IPS DF 4.7 (cell line): ENCODE results near the gene CAMTA1.
"Not testable (repeated sequence)": the region's sequence is repeated elsewhere in the genome, so short reads cannot be mapped to it uniquely, and the experiment has no call there.

Experiments used
- DNase-seq: peaks from one replicate; pipeline ENCODE4 v3.0.0-alpha.2; 2013; ENCODE audit warnings: low spot score; ENCODE audit errors: extremely low read depth

CAMTA1 gene

GRCh38 chr1:6785318-6785727 is at the start of gene CAMTA1:
TSS of gene CAMTA1 (plus strand) at chr1:6785454. CDS start at chr1:6785531, 77 bp downstream.
- DNase-seq = no peak

- DNase-seq = no peak
Observed at GRCh38 chr1:6738987-6739676, 46.1 kb upstream of the CAMTA1 start.

- not testable (repeated sequence) for DNase-seq
Observed at GRCh38 chr1:6742676-6743188, 42.5 kb upstream of the CAMTA1 start.

- DNase-seq = no peak
Observed at GRCh38 chr1:6743189-6744101, 41.8 kb upstream of the CAMTA1 start.

- no peak for DNase-seq
Observed at GRCh38 chr1:6745073-6745472, 40.2 kb upstream of the CAMTA1 start.

GRCh38 chr1:6747674-6748073 is 37.6 kb upstream of the CAMTA1 start:
- no peak for DNase-seq

GRCh38 chr1:6750490-6750889 is 34.8 kb upstream of the CAMTA1 start:
- no peak for DNase-seq

- DNase-seq = no peak
Observed at GRCh38 chr1:6753320-6754140, 31.7 kb upstream of the CAMTA1 start.

GRCh38 chr1:6756457-6756856 is 28.8 kb upstream of the CAMTA1 start:
- no peak for DNase-seq

- DNase-seq = no peak
Observed at GRCh38 chr1:6757719-6758435, 27.4 kb upstream of the CAMTA1 start.

- DNase-seq = no peak
Observed at GRCh38 chr1:6761196-6761737, 24.0 kb upstream of the CAMTA1 start.

GRCh38 chr1:6762060-6762459 is 23.2 kb upstream of the CAMTA1 start:
- DNase-seq = no peak

- no peak for DNase-seq
Observed at GRCh38 chr1:6770751-6771440, 14.4 kb upstream of the CAMTA1 start.

GRCh38 chr1:6771441-6771769 is 13.8 kb upstream of the CAMTA1 start:
- DNase-seq = no peak

- DNase-seq = no peak
Observed at GRCh38 chr1:6774381-6774780, 10.9 kb upstream of the CAMTA1 start.

- no peak for DNase-seq
Observed at GRCh38 chr1:6775261-6776043, 9.8 kb upstream of the CAMTA1 start.

GRCh38 chr1:6776389-6776788 is 8.9 kb upstream of the CAMTA1 start:
- DNase-seq = no peak

GRCh38 chr1:6776895-6777294 is 8.4 kb upstream of the CAMTA1 start:
- DNase-seq = no peak

- DNase-seq = no peak
Observed at GRCh38 chr1:6777813-6778212, 7.4 kb upstream of the CAMTA1 start.
